Fibroblast of gingiva (primary cell): ENCODE data around the gene MR1.
A peak's percentile ranks its signal among the peaks of the same experiment; 100 is the strongest.

Source experiments
- DNase-seq: peaks from one replicate; pipeline ENCODE4 v3.0.0-alpha.2; 2011; ENCODE audit warnings: low read depth

The MR1 gene

DNA sequence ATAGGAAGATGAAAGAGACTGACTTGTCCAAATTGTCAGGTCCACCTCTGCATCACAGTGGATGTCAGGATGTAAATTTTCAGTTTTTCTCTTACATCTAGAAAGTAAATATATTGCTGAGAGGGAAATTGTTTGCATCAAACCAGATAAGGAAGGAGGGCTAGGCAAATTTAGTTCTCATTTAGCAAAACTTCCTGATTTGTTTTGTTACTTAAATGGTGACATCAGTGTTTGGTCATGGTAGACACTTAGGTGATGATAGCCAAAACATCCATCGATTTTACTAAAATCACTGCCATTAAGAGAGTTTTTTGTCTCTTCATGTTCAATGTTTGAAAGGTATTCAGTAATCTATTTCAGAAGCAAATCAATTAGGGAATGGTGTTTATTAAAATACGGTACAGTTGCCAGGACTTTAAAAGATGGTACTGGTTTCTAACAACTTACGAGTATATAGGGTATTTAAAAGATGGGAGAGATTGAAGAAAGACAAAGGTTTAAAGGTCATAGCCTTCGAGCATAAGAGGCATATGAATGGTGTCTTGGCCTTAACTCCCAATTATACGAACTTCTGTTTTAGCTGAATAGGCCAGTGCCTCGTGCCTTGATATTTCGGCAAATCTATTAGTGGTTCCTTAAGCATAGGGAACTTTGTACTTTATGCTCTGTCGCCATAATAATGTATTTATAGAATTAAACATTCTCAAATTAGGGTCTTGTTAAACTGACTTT lies 57.7 kb downstream of the MR1 start:
- no peak for DNase-seq

DNA sequence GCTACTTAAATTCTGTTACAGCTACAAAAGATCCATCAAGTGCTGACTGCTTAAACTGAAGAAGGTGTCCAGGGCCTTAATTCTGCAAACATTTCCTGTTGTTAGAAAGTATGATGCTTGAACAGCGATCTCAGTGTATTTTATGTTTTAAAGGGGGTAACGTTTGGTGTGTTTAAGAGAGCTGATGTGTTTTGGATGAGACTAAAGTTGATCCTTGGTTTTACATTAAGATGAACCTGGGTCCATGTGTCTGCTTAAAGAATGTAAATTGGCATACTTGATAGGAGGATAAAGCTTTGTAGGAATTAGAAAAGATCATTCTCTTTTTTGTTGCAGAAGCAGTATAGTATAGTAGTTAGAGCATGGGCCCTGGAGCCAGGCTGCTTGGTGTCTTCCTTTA lies 58.3 kb downstream of the MR1 start:
- no peak for DNase-seq

DNA sequence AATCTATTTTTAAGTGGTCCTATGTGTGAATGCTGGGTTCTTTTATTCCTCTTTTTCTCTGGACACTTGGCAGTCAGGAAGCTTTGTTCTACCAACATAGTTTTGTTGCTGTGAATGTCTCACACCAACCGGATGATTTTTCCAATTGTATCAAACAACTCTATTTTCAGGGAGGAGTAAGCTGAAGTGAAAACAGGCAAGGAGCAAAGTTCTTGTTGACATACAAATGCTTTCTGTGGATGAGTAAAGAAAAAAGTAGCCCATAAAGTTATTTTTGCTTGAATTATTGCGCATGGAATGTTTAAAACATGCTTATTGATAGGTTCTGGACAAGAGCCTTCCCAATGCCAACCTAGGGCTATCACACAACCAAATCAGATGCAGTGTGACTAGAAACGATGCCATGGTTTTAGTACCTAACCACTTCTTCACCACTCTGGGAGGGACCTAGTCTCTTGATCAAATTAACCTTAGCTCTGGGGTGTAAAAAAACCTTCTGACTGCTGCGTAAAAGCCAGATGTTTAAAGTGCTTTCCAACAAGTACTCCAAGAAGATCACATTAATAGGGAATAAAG lies 59.2 kb downstream of the MR1 start:
- DNase-seq: no peak

DNA sequence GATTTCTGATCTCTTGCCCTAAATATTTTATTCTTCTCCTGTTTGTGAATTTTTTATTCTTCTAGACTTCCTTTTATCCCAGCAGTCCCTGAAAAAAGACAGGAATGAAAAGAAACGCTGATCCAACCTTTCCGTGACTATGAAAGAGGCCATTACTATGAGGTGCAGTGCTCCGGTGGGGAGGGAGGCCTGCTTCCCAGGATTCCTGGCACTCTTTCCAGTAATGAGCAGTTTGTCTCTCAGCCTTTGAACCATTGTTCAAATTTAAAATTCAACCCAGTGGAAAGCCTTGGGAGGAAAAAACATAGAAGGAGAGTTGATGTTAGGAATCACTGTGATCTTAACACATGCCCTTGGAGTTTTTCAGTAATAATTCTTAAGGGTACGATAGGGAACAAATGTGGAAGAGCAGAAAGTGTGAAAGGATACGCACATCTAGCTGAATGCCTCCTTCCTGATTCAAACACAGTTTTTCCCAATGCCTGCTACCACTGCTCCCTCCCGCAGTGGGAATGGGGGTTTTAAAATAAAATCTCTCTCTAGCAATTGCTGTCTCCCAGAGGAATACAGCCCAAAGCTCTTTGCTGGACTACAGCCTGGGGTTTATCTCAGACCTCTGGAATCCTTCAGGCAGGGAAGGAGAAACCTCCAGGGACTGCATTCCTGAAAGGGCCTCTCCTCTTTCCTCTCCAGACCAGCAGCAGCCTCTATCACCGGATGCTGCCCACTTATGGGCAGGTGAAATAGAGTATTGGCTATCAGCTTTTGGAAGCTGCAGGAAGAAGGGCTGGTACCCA lies 60.8 kb downstream of the MR1 start:
- DNase-seq: peak; percentile 86

DNA sequence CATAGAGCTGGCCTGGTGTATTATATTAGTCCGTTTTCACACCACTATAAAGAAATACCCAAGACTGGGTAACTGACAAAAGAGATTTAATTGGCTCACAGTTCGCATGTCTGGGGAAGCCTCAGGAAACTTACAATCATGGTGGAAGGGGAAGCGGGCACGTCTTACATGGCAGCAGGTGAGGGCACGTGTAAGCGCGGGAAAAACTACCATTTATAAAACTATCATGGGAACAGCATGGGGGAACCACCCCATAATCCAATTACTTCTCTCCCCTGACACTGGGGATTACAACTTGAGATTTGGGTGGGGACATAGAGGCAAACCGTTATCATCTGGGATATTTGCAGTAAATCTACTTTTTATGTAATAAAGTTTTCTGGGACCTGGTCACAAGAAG lies 61.5 kb downstream of the MR1 start:
- no peak for DNase-seq

DNA sequence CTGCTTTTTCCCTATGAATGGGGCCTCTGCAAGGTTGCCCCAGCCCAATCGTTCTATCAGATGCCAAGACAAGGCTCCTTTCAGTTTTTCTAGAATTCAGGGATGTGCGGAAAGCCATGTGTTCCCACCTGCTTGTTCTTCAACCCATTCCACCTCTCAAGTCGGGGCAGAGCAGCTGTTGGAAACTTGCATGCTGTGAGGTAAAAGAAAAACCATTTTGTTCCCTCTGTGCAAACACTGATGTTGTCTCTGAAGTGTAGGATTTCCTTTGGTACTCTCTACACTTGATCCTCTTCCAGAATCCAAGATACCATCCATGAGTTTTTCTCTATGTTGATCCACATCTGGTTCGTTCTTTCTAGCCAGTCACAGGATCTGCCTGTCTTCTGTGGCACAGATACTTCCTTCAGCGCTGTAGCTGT lies 62.0 kb downstream of the MR1 start:
- peak; percentile 56 for DNase-seq

DNA sequence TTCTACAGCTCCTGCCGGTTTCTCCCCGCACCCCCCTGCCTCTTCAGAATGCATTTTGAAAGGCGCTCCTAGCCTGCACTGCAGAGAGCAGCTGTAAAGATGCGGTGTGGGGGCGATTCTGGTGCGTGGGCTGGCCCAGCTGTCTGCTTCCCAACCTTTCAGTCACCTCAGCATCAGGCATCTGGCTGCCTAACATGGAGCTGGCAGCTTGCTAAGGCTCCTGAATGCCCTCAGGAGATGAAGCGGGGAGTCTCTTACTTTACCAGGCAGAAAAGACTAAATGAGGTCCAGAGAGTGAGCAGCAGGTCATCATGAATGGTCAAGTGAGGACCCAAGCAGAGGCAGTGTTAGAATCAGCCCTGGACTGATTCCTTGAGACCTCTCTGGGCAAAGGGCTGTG lies 63.5 kb downstream of the MR1 start:
- DNase-seq: no peak

DNA sequence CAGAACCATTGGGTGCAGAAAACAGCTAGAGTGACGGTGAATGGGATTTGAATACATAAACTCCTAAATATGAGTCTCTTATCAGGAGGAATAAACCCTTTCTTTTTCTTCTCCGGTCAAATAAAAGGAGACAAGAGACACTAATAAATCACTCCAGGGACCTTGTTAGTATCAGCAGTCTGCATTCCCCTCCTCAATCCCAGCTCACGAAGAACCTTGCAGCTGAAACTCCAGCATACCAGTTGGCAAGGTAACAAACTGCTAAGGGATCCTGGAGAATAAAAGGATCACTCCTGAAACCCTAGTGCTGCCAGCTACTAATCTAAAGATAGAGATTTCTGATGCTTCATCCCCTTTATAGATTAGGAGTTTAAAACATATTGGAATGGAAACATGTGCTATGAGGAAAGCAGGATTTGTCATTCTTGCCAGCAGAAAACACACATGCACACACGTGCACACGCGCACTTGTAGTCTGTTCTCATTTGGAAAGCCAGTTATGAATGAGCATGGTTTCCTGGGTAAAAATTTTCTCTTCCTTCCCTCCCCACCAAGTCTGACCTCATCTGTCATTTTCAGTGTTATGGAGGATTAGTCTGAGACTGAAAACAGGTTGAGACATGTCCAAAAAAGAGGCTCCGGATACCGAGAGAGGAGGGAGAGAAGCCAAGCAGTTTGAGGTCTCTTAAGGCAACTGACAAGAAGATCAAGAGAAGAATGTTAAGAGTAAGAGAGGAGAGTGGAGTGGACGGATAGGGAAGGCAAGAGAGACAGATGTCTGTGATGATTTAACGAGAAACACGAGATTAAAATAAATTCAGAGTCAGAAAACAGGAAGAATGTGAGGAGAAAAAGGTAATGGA lies 65.6 kb downstream of the MR1 start:
- DNase-seq: no peak

DNA sequence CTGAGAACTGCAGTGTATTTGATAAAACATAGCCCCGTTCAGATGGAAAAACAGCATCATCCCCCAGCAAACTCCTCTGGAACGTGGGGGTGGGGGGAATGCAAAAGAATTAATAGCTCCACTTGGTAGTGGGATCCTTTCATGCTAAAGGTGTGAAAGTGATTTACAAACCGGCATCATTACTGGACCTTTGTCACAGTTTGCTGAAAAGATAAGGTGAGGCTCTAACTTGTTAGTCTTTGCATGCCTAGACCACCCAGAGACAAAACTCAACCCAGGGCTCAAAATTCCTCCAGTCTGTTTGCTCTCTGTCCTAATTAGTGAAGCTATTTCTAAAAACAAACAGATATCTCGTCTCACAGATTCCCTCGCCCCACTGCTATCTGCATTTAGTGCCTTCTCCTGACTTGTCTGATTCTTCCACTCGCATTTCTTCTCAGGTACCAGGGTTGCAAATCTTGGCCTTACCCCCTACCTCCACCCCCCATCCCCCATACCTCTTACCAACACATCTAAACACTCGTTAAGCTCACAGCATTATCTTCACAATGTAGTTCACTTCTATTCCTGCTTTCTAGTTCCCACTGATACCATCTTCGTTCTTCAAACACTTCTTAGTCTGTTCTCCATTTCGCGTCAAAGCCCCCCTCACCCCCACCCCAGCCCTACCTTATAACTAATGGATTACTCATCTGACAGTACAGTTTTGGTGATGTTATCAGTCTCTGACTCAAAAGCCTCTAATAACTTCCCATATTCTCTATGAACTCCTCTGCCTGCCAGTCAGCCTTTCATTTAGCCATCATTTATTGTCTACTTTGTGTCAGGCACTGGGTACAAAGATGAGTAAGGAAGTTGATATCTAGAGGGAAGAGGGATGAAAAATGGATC lies 66.5 kb downstream of the MR1 start:
- no peak for DNase-seq

DNA sequence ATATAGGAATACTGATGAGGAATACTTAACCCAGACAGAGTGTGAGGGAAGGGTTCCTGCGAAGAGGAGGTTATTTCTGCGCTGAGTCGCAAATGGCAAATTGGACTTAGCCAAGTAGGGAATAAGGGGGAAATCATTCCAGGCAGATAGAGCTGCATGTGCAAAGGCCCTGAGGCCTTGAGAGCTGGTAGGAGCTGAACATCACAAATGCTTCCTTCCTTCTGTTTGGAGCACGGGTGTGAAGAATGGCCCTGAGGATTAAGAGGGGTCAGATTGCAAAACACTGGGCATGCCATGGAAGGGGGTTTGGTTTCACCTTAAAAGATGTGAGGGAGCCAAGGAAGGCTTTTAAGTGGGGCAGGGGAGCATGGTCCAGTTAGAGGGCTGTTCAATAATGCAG lies 67.2 kb downstream of the MR1 start:
- DNase-seq: no peak

DNA sequence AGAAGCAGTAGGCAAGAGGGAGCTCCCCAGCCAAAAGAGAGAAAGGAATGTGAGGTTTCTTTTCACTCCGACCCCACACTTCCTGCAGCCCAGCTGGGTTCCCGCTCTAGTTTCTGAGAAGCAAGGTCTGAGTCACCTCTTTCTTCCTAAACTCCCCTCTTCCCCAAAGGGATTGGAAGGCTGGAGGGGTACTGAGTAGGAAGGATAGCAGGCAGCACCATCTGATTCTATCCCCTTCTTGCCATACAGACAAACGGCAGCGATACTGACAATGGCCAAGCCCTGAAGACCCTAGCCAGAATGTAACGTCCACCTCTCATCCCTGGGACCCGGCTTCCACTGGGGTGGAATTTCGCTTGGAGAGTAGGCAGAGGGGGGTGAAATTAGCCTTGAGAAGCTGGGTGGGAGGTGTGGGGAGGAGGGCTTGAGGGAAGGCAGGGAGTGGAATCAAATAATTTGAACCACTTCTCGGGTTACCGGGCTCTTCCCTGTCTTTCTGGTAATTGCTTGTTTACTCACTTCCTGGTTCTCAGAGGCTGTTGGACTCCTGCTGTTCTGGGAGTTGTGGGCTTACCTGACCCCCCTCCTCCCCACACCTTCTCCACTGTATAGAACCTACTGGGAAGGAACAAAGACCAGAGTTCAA lies 67.9 kb downstream of the MR1 start:
- DNase-seq: peak; percentile 41

DNA sequence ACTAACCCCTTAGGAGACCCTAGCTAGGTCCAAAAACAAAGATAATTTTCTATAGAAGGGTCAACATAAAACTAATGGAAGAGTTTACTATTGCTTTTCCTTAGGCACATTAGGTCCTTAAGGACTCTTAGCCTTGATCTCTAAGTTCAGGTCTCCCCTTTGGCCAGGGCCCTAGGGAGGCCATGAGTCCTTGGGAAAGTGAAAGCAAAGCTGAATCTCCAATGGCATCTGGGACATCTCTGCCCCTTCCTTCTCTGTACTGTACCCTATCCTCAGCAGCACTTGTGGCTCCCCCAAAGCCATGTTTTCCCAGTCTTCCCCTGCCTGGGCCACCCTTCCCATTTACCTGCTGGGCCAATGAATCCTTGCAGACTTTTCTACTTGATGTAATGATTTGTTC lies 69.1 kb downstream of the MR1 start:
- no peak for DNase-seq

DNA sequence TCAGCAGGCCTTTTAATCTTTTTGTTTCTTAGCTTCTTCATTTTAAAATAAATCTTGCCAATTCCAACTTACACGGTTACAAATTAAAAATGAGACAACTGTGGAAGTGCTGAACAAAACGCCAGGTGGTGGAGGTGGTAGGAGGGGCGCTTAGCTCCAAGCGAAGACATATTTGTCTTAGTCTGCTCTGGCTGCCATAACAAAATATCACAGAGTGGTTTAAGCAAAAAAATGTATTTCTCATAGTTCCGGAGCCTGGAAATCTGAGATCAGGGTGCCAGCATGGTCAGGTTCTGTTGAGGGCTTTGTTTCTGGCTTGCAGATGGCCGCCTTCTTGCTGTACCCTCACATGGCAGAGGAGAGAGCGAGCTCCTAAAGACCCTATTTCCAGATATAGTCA lies 69.6 kb downstream of the MR1 start:
- no peak for DNase-seq

DNA sequence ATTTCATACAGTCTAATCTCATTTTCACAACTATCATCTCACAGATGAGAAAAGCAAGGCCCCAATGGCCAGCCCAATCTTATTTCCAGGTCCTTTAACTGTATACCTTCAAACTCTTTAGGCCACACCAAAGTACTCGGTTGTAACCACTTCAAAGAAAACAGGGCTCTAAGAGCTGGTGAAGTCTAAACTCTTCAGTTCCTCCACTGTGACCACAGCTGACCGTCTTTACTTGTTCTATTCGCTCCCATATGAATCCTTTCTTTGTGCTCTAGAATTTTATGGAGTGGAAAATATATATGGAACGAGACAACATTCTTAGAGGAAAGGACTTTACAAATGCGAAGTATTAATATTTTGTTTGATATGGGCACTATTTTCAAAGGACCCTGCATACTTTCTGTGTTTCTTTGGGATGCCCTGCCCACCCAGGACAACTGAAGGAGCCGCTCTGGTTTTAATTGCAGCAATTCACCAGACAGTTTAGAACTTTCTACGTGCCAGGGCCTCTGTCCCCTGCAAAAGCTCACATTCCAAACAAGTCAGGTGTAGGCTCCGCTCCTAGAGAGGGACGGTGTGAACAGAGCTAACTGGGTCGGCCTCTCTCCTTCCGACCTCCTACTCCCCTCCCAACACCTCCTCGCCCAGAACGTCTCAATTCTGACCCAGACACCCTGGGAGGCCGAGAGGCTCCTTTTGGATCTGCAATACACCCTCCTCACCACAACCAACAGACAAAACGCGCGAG lies 70.4 kb downstream of the MR1 start:
- DNase-seq: no peak

DNA sequence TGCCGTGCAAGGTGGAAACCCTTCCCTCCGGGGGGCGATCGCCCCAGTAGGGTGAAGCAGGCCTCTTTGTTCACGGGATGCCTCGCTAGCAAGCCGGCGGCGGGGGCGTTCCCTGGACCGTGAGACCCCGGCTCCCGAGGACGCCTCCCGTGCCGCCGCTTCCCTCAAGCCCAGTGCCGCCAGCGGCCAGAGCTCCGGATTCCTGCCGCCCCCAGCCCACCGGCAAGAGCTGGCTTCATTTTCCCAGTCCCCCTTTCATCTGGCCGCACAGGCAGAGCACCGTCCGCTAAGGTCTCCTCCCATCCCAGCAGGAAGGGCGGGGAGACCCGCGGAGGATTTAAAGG lies 71.0 kb downstream of the MR1 start:
- DNase-seq: no peak

DNA sequence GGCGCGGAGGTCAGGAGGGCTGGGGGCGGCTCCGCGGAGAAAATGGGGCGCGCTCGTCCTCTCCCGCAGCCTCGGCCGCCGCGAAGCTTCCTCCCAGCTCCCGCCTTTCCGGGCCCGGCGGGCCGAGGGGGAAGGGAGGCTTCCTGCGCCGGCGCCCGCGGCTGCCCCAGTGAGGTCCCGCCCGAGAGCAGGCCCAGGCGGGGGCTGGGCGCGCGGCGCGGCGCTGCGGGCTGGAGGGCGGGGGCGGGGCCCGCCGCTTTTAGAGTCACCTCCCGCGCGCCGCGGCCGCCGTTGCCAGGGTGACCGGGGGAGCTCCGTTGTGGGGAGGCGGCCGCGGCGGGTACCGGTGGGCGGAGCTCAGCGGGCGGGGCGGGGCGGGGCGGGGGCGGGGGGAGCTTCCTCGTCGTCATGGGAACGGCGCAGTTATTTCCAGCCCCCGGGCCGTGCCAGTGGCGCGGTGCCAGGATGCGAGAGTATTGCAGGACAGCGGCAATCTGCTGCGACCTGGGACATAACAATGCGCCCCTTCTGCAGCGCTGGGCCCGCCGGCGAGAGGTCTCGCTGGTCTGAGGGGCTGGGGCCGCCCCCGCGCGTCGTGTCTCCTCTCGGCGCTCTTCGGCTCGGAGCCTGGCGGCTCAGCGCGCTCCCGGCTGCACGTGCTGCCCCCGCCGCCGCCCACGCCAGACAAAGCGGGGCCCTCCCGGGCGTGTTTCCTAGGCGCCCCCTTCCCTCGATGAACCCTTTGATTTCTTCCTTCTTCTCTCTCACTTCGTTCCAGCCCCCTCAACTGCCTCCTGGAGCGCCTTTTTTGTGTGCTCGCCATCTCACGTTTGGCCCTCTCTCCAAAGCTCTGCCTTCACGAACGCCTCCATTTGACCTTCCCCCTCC lies 71.6 kb downstream of the MR1 start:
- DNase-seq: peak; percentile 91

DNA sequence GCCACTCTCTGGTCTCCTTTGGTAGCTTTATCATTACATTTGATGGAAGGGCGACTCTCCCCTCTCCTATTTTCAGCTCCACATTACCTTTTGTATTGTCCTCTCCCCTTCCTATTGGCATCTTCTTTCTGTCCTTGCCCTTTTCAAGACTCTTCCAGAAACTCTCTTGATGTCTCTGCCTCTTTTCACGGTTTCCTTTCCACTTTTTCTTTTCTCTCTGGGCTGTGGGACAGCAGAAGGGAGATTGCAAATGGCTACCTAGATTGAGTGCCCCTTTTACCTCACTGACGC lies 72.2 kb downstream of the MR1 start:
- no peak for DNase-seq

DNA sequence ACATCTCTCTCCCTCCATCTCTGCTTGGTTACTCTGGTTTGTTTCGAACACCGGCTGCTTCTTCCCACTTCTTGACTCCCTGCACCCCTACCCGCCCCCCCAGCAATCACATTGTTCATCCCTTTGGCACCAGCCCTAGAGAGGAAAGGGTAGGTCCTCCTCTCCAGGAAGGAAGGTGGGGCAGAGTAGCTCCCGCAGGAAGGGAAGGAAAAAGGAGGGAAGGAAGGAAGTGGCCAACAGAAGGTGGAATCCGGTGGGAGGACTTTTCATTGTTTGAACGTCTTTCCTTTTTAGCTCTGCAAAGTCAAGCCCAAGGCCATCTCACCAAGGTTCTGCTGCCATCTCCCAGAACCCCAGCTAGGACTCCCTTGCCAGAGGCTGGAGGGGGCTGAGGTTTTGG lies 72.7 kb downstream of the MR1 start:
- DNase-seq: no peak

DNA sequence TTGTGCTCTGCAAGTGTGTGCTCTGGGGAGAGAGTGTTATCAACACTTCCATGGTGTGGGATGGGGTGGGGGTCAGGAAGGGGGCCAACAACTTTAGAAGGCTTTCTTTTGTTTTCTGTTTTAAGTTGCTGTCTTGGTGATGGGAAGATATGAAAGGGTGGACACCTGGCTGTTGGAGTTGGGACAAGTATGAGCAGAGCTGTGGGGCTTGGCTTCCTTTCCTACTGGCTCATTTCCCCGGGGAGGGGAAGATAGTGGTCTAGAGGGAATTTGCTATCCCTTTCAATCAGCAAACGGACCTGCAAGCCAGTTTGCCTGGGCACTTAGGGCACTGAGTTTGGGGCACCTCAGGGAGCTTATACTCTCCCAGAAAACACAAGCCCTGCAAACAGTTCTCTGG lies 73.9 kb downstream of the MR1 start:
- no peak for DNase-seq
